Colonic mucosa (tissue), 4 donors: Measurements from ENCODE around the gene EIF3K. TPM values are rescaled to one million over a fixed set of nuclear protein-coding genes. Genes with fewer than 3 reads are reported as not detected.

Experiments used
- DNase-seq: peaks from one replicate; pipeline ENCODE4 v3.0.0-alpha.2; 2020
- H3K27ac ChIP-seq: fragments of 200-600 bp; one replicate; pipeline ENCODE4 v1.8.0; 2021
- H3K27me3 ChIP-seq: fragments of 200-600 bp; one replicate; pipeline ENCODE4 v1.8.0; 2021
- H3K36me3 ChIP-seq: fragments of 200-600 bp; one replicate; pipeline ENCODE4 v1.8.0; 2021
- H3K4me1 ChIP-seq: fragments of 200-600 bp; one replicate; pipeline ENCODE4 v1.8.0; 2021; ENCODE audit warnings: mild to moderate bottlenecking
- H3K4me3 ChIP-seq: fragments of 200-600 bp; one replicate; pipeline ENCODE4 v1.8.0; 2021
- H3K9ac ChIP-seq, 2 donors: one replicate each; pipeline ENCODE4 v1.7.0; 2013; ENCODE audit warnings: control low read depth in 2 of 2, low read depth in 2 of 2, low read length in 2 of 2
- H3K9me3 ChIP-seq: fragments of 200-600 bp; one replicate; pipeline ENCODE4 v1.8.0; 2021
- intact Hi-C: fragments of 100-400 bp; cut with DNase I; formaldehyde crosslinking; loops from one replicate; pipeline ENCODE4 v1.14.1; 2022
- total RNA-seq, 2 donors: library from RNA; stranded (reverse); fragmentation: NEBNext Ultra II Directional in 1 of 2; extraction: Animal tissue kit (Norgen Biotek cat#: 25700) in 1 of 2; gene quantifications; one replicate each; pipeline ENCODE4 v1.2.1, GENCODE V29; 2021
- TF ChIP-seq, protein P1 (sequence below): fragments of 200-600 bp; IDR thresholded peaks from one replicate; pipeline ENCODE4 v1.8.0; 2022; ENCODE audit warnings: antibody characterized with exemption, mild to moderate bottlenecking
- donor health status: healthy.
- donor health status: DM: no; HTN: no; CAD: no.
- donor health status: DM: no; HTN: no; CAD: no.

The EIF3K gene
- total RNA-seq, 2 donors from 2014 or later, result 367 to 445 TPM

DNA sequence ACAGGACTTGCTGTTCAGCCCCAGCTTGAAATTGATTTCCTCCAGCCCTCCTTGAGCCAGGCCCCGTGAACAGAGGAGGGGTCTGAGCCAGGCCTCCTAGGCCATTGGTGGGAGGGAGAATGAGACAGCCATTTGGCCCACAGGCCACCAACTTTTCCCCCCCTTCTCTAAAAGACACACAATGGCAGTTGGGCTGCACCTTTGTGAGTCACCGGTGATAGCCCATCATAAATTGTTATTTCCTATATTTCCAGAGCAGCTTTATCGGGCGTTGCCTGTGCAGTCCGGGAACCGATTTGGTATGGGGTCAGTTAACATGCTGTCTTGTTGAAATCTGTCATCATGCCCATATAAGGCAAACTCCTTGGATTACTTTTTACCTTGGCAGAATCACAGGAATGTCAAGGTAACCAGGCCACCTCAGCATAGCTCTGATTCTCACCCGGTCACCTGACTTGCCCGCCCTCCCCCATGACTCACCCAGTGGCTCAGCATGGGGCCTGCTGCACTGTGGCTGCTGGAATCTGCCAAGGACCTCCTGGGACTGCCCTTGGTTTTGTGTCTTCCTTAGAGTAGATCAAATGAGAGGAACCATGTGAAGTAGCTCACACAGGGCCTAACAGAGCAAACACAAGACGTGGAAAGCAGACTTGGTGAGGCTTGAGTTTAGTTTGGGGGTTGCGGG lies 64.5 kb downstream of the EIF3K start:
- Histone ChIP-seq H3K4me1 (peaks cover 33% of the 10 kb centered on the region), H3K4me3 (no peak overlapping the region), H3K27ac (peak overlapping the region; percentile 89), H3K9me3 (no peaks in the 10 kb centered on the region), H3K36me3 (no peaks in the 10 kb centered on the region), H3K27me3 (no peaks in the 10 kb centered on the region), H3K9ac (peak overlapping the region; percentile 77 to 86)
- intact Hi-C loops, result loop anchor here (5.0 kb wide), 1 partner anchor 36 kb away; the partner anchor contains the start of gene ACTN4
- peak; percentile 92 for DNase-seq
- TF ChIP-seq, protein P1, sequence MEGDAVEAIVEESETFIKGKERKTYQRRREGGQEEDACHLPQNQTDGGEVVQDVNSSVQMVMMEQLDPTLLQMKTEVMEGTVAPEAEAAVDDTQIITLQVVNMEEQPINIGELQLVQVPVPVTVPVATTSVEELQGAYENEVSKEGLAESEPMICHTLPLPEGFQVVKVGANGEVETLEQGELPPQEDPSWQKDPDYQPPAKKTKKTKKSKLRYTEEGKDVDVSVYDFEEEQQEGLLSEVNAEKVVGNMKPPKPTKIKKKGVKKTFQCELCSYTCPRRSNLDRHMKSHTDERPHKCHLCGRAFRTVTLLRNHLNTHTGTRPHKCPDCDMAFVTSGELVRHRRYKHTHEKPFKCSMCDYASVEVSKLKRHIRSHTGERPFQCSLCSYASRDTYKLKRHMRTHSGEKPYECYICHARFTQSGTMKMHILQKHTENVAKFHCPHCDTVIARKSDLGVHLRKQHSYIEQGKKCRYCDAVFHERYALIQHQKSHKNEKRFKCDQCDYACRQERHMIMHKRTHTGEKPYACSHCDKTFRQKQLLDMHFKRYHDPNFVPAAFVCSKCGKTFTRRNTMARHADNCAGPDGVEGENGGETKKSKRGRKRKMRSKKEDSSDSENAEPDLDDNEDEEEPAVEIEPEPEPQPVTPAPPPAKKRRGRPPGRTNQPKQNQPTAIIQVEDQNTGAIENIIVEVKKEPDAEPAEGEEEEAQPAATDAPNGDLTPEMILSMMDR, result no peak

DNA sequence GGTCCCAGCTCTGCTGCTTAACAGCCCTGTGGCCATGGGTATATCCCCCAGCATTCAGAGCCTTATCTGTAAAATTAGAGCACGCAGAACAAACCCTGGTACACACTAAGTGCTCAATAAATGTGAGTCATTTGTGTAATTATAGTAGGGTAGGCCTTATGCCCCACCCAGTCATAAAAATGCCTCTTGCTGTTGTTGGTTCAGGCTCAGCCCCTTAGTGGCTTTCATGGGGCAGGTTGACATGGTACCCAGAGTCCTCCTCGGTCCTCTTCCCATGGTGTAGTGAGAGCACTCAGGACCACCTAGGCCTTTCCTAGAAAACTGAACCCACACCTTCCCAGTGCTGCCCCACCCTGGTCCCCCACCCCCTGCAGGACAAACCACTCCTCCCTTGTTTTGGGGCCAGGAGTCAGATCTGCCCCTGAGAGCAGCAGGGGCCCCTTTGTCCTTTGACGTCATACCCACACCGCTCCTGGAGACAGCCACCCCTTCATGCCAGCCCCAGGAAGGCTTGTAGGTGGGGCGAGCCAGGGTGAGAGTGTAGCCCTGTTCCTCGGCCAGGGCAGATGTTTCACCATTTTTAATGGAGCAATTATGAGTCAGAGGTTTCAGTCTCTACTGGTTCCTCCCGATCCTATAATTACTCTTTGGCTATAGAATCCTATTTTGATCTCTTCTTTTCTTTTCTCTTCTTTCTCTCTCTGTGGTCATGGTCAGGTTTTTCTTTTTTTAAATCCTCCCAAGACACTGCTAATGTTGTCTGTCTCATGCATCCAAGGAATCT lies 65.3 kb downstream of the EIF3K start:
- intact Hi-C loops, result loop anchor here (5.0 kb wide), 1 partner anchor 37 kb away; the partner anchor contains the start of gene ACTN4
- DNase-seq, result peak; percentile 89
- Histone ChIP-seq H3K27ac (peak overlapping the region; percentile 89), H3K9me3 (no peaks in the 10 kb centered on the region), H3K9ac (peak overlapping the region; percentile 77 to 86), H3K27me3 (no peaks in the 10 kb centered on the region), H3K4me1 (peaks cover 33% of the 10 kb centered on the region), H3K36me3 (no peaks in the 10 kb centered on the region), H3K4me3 (no peak overlapping the region)
- TF ChIP-seq, protein P1, result no peak

DNA sequence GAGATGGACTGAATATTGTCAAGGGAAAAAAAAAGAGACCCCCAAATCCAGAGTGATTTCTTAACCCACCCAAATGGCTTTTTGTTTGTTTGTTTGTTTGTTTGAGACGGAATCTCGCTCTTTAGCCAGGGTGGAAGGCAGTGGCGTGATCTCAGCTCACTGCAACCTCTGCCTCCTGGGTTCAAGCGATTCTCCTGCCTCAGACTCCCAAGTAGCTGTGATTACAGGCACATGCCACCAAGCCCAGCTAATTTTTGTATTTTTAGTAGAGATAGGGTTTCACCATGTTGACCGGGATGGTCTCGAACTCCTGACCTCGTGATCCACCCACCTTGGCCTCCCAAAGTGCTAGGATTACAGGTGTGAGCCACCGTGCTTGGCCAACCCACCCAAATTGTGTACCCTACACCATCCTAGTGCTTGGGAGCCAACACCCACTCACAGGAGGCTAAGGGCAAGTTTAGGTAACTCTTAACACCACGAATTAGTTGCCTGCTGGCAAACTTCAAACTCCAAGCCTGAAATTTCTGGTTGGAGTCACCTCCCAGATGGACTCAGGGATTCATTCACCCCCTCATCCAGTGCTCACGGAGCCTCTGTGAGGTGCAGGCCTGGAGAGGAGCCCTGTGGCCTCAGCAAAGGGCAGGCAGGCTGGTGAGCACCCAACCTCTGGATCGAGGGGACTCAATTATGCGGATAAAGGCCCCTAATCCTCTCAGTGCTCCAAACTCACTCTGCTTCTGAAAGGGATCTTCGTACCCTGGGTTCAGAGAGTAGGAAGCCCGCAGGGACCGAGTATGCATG lies 66.1 kb downstream of the EIF3K start:
- peaks cover 33% of the 10 kb centered on the region for H3K4me1 ChIP-seq
- no peaks in the 10 kb centered on the region for H3K9me3 ChIP-seq
- no peak for DNase-seq
- peak overlapping the region; percentile 89 for H3K27ac ChIP-seq
- H3K9ac ChIP-seq, result peak overlapping the region; percentile 77 to 78
- TF ChIP-seq, protein P1, result no peak
- H3K36me3 ChIP-seq, result no peaks in the 10 kb centered on the region
- intact Hi-C loops, result loop anchor here (5.0 kb wide), 1 partner anchor 38 kb away; the partner anchor contains the start of gene ACTN4
- no peaks in the 10 kb centered on the region for H3K27me3 ChIP-seq
- H3K4me3 ChIP-seq, result no peak overlapping the region

DNA sequence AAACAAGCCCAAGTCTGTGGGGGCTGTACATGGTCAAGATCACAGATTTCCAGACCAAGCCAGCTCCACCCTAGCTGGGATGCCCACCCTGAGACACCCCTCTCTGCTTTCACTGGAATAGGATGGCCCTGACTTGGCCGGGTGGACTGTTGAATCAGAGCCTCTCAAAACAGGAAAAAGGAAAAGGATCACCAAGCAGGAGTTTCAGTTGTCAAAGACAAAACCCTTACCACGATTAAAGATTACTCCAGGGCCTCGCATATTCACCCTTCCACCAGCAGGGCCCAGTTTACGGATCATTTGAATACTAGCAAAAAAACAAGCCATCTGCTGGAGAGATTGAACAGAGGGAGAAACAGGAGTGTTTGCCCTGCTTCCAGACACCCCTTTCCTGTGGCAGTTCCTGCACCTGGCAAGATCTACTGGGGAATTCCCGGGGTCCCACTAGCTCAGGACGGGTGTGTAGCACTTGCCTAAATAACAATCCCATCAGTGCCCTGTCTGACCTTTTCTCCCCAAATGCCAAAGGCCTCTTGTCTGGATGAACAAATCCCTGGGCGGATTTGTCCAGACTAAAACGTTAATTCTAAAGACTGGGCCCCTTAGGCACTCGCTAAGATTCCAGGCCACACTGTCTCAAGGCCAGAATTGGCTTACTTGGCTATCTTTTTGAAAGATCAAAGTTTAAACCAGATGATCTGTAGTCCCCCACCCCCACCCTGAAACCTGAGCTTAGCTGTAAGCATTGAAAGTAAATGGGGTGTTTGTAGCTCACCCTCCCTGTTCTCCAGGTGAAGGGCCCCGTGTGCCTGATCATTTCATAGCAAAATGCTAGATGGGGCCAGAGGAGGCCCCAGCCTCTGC lies 66.9 kb downstream of the EIF3K start:
- Histone ChIP-seq H3K4me3 (no peak overlapping the region), H3K4me1 (peaks cover 33% of the 10 kb centered on the region), H3K27ac (peak overlapping the region; percentile 89), H3K36me3 (no peaks in the 10 kb centered on the region), H3K9ac (peak overlapping the region; percentile 77 to 78), H3K9me3 (no peaks in the 10 kb centered on the region), H3K27me3 (no peaks in the 10 kb centered on the region)
- intact Hi-C loops, result no loop called here
- TF ChIP-seq, protein P1, result peak; percentile 31
- no peak for DNase-seq
